Prostate gland (tissue), 2 donors: Measurements from ENCODE around the gene TBX4. TPM values are rescaled to one million over a fixed set of nuclear protein-coding genes. Genes with fewer than 3 reads are reported as not detected.

Source experiments
- DNase-seq: peaks from one replicate; pipeline ENCODE4 v3.0.0-alpha.2; 2019; ENCODE audit warnings: low spot score
- H3K27ac ChIP-seq, 2 donors: fragments of 200-600 bp; sonication (generic); 2 replicates each; pipeline ENCODE4 v1.5.1; 2017 to 2019
- H3K27me3 ChIP-seq: fragments of 200-600 bp; sonication (generic); replicated peaks from 2 replicates; pipeline ENCODE4 v1.5.1; 2019; ENCODE audit not compliant: insufficient read depth
- H3K36me3 ChIP-seq, 2 donors: fragments of 200-600 bp; sonication (generic); 1 replicate in 1 of 2; 2 replicates in 1 of 2; pipeline versions ENCODE4 v1.5.1 to v1.8.1; 2017 to 2019
- H3K4me1 ChIP-seq: fragments of 200-600 bp; sonication (generic); replicated peaks from 2 replicates; pipeline ENCODE4 v1.5.1; 2019
- H3K4me3 ChIP-seq, 2 donors: fragments of 200-600 bp; sonication (generic); 2 replicates each; pipeline ENCODE4 v1.5.1; 2017 to 2019
- H3K9me3 ChIP-seq: fragments of 200-600 bp; sonication (generic); 2 replicates; pipeline ENCODE4 v1.5.1; 2017
- CTCF ChIP-seq, 4 experiments: fragments of 200-600 bp in 2 of 4; fragments of 450-650 bp in 2 of 4; sonication (generic) in 2 of 4; IDR thresholded peaks; 1 replicate in 3 of 4; 2 replicates in 1 of 4; pipeline ENCODE4 v1.5.1; 2016 to 2019; ENCODE audit warnings: antibody characterized with exemption in 4 of 4, mild to moderate bottlenecking in 2 of 4, moderate library complexity in 2 of 4
- POLR2A ChIP-seq: fragments of 450-650 bp; IDR thresholded peaks from one replicate; pipeline ENCODE4 v1.6.1; 2016; ENCODE audit warnings: antibody characterized with exemption, mild to moderate bottlenecking
- POLR2AphosphoS5 ChIP-seq: sonication (generic); formaldehyde crosslinking; IDR thresholded peaks from one replicate; pipeline ENCODE4 v1.6.1; 2017; ENCODE audit warnings: antibody characterized with exemption
- WGBS: methylation state at CpG from one replicate; pipeline ENCODE4 v1.1.5; 2018; 5-methylcytosine and 5-hydroxymethylcytosine counted together
- intact Hi-C: fragments of 100-400 bp; cut with DNase I; formaldehyde crosslinking; loops from one replicate; pipeline ENCODE4 v1.14.2; 2022
- total RNA-seq, 2 donors: library from RNA; depleted of rRNA; stranded (reverse); fragments of >200 nt; gene quantifications; one replicate each; pipeline ENCODE4 v1.1.0, GENCODE V29; 2016

The TBX4 gene
- total RNA-seq, 2 donors from 2014 or later: 3.5 to 5.0 TPM

- Histone ChIP-seq H3K4me1 (no peaks in the 10 kb centered on the region), H3K27ac (peak overlapping the region in 1 of 2 donors; percentile 55), H3K27me3 (peaks cover 38% of the 10 kb centered on the region), H3K4me3 (peak overlapping the region in 1 of 2 donors; percentile 19), H3K9me3 (no peaks in the 10 kb centered on the region), H3K36me3 (no peaks in the 10 kb centered on the region)
- no peak for TF ChIP-seq CTCF (IDR thresholded peaks at IDR 0.05)
- no peak for TF ChIP-seq POLR2AphosphoS5
- TF ChIP-seq POLR2A: no peak
- intact Hi-C loops: loop anchor here (5.0 kb wide), 2 partner anchors 37 to 43 kb away; no protein-coding TSS in a partner anchor
- DNase-seq: no peak
- WGBS: 66% methylated on average over 18 of the region's 18 CpGs
These were observed 3.3 kb downstream of the TBX4 start for GRCh38 chr17:61455324-61456060.

GRCh38 chr17:61456061-61456681, 3.9 kb downstream of the TBX4 start:
- Histone ChIP-seq H3K4me1 (no peaks in the 10 kb centered on the region), H3K27ac (peak overlapping the region in 1 of 2 donors; percentile 55), H3K36me3 (no peaks in the 10 kb centered on the region), H3K4me3 (no peak overlapping the region), H3K27me3 (peaks cover 38% of the 10 kb centered on the region), H3K9me3 (no peaks in the 10 kb centered on the region)
- WGBS: 39% methylated on average over 33 of the region's 47 CpGs
- TF ChIP-seq POLR2A (no peak), CTCF (IDR thresholded peaks at IDR 0.05) (no peak), POLR2AphosphoS5 (no peak)
- no peak for DNase-seq
- intact Hi-C loops: loop anchor here (5.0 kb wide), 2 partner anchors 36 to 44 kb away; no protein-coding TSS in a partner anchor

- H3K4me1 ChIP-seq: no peaks in the 10 kb centered on the region
- no peak for DNase-seq
- TF ChIP-seq POLR2A: no peak
- no peak for TF ChIP-seq POLR2AphosphoS5
- TF ChIP-seq CTCF (IDR thresholded peaks at IDR 0.05): no peak
- no peaks in the 10 kb centered on the region for H3K36me3 ChIP-seq
- H3K27ac ChIP-seq: no peak overlapping the region
- H3K27me3 ChIP-seq: peaks cover 38% of the 10 kb centered on the region
- no peak overlapping the region for H3K4me3 ChIP-seq
- no peaks in the 10 kb centered on the region for H3K9me3 ChIP-seq
- 33% methylated on average over 37 of the region's 45 CpGs for WGBS
- intact Hi-C loops: loop anchor here (5.0 kb wide), 2 partner anchors 36 to 44 kb away; no protein-coding TSS in a partner anchor
These were observed 4.5 kb downstream of the TBX4 start for GRCh38 chr17:61456688-61457225.

- Histone ChIP-seq H3K4me1 (no peaks in the 10 kb centered on the region), H3K27me3 (peaks cover 37% of the 10 kb centered on the region), H3K4me3 (no peak overlapping the region), H3K9me3 (no peaks in the 10 kb centered on the region), H3K36me3 (no peaks in the 10 kb centered on the region), H3K27ac (peak overlapping the region in 1 of 2 donors; percentile 21)
- no peak for TF ChIP-seq CTCF (IDR thresholded peaks at IDR 0.05)
- no peak for TF ChIP-seq POLR2AphosphoS5
- no peak for TF ChIP-seq POLR2A
- 31% methylated on average over 37 of the region's 39 CpGs for WGBS
- no peak for DNase-seq
- intact Hi-C loops: loop anchor here (5.0 kb wide), 2 partner anchors 35 to 45 kb away; no protein-coding TSS in a partner anchor
These were observed 5.2 kb downstream of the TBX4 start for GRCh38 chr17:61457226-61457983.
